ENCODE results near the gene GPR78.

Gene GPR78

DNA sequence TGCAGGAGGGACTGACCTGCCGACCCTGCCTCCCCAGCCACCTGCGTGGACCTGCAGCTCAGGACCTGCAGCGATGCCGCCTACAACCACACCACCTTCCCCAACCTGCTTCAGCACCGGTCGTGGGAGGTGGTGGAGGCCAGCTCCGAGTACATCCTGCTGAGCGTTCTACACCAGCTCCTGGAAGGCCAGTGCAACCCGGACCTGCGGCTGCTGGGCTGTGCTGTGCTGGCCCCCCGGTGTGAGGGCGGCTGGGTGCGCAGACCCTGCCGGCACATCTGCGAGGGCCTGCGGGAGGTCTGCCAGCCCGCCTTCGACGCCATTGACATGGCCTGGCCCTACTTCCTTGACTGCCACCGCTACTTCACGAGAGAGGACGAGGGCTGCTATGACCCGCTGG lies 20.9 kb downstream of the GPR78 start (continued):
- TF ChIP-seq, protein P1, sequence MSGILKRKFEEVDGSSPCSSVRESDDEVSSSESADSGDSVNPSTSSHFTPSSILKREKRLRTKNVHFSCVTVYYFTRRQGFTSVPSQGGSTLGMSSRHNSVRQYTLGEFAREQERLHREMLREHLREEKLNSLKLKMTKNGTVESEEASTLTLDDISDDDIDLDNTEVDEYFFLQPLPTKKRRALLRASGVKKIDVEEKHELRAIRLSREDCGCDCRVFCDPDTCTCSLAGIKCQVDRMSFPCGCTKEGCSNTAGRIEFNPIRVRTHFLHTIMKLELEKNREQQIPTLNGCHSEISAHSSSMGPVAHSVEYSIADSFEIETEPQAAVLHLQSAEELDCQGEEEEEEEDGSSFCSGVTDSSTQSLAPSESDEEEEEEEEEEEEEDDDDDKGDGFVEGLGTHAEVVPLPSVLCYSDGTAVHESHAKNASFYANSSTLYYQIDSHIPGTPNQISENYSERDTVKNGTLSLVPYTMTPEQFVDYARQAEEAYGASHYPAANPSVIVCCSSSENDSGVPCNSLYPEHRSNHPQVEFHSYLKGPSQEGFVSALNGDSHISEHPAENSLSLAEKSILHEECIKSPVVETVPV (CRISPR knock-in tag; IDR thresholded peaks at IDR 0.05) = no peak
- TF ChIP-seq TCF4 (CRISPR knock-in tag; IDR thresholded peaks at IDR 0.05; ENCODE audit: borderline replicate concordance) = no peak

DNA sequence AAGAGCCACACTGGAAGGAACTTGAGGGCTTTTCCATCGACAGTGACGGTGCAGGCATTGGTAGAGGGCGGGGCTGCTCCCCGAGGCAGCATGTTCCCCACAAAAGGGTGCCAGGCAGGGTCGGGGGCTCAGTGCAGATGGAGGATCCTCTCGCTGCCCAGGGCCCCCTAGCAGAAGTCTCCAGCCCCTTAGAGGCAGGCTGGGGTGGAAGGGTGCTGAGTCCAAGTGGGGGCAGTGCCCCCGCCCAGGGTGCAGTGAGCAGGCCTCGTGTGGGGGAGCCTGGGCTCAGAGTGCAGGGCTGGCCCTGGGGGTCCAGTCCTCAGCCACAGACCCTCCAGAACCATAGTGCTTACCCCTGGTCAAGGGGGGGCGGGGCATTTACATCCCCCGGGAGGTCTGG lies 21.4 kb downstream of the GPR78 start:
- ATAC-seq = no peak
- TF ChIP-seq, protein P2, sequence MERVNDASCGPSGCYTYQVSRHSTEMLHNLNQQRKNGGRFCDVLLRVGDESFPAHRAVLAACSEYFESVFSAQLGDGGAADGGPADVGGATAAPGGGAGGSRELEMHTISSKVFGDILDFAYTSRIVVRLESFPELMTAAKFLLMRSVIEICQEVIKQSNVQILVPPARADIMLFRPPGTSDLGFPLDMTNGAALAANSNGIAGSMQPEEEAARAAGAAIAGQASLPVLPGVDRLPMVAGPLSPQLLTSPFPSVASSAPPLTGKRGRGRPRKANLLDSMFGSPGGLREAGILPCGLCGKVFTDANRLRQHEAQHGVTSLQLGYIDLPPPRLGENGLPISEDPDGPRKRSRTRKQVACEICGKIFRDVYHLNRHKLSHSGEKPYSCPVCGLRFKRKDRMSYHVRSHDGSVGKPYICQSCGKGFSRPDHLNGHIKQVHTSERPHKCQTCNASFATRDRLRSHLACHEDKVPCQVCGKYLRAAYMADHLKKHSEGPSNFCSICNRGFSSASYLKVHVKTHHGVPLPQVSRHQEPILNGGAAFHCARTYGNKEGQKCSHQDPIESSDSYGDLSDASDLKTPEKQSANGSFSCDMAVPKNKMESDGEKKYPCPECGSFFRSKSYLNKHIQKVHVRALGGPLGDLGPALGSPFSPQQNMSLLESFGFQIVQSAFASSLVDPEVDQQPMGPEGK (CRISPR knock-in tag; IDR thresholded peaks at IDR 0.05; ENCODE audit: borderline replicate concordance) = no peak
- no peak for TF ChIP-seq ZFP3 (CRISPR knock-in tag; IDR thresholded peaks at IDR 0.05)
- no peak for TF ChIP-seq ZC3H10 (CRISPR knock-in tag; IDR thresholded peaks at IDR 0.05)
- TF ChIP-seq ESRRG (CRISPR knock-in tag; IDR thresholded peaks at IDR 0.05) = no peak
- TF ChIP-seq ZFP30 (CRISPR knock-in tag; IDR thresholded peaks at IDR 0.05) = no peak
- TF ChIP-seq ISL1 (CRISPR knock-in tag; IDR thresholded peaks at IDR 0.05) = no peak
- TF ChIP-seq GLIS3 (CRISPR knock-in tag; IDR thresholded peaks at IDR 0.05) = no peak
- TF ChIP-seq, protein P3, sequence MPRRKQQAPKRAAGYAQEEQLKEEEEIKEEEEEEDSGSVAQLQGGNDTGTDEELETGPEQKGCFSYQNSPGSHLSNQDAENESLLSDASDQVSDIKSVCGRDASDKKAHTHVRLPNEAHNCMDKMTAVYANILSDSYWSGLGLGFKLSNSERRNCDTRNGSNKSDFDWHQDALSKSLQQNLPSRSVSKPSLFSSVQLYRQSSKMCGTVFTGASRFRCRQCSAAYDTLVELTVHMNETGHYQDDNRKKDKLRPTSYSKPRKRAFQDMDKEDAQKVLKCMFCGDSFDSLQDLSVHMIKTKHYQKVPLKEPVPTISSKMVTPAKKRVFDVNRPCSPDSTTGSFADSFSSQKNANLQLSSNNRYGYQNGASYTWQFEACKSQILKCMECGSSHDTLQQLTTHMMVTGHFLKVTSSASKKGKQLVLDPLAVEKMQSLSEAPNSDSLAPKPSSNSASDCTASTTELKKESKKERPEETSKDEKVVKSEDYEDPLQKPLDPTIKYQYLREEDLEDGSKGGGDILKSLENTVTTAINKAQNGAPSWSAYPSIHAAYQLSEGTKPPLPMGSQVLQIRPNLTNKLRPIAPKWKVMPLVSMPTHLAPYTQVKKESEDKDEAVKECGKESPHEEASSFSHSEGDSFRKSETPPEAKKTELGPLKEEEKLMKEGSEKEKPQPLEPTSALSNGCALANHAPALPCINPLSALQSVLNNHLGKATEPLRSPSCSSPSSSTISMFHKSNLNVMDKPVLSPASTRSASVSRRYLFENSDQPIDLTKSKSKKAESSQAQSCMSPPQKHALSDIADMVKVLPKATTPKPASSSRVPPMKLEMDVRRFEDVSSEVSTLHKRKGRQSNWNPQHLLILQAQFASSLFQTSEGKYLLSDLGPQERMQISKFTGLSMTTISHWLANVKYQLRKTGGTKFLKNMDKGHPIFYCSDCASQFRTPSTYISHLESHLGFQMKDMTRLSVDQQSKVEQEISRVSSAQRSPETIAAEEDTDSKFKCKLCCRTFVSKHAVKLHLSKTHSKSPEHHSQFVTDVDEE (CRISPR knock-in tag; IDR thresholded peaks at IDR 0.05) = no peak
- TF ChIP-seq ZNF70 (CRISPR knock-in tag; IDR thresholded peaks at IDR 0.05) = no peak
- TF ChIP-seq, protein P4, sequence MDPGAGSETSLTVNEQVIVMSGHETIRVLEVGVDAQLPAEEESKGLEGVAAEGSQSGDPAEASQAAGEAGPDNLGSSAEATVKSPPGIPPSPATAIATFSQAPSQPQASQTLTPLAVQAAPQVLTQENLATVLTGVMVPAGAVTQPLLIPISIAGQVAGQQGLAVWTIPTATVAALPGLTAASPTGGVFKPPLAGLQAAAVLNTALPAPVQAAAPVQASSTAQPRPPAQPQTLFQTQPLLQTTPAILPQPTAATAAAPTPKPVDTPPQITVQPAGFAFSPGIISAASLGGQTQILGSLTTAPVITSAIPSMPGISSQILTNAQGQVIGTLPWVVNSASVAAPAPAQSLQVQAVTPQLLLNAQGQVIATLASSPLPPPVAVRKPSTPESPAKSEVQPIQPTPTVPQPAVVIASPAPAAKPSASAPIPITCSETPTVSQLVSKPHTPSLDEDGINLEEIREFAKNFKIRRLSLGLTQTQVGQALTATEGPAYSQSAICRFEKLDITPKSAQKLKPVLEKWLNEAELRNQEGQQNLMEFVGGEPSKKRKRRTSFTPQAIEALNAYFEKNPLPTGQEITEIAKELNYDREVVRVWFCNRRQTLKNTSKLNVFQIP (CRISPR knock-in tag; IDR thresholded peaks at IDR 0.05; ENCODE audit: borderline replicate concordance, low read depth) = no peak
- TF ChIP-seq, protein P1 (CRISPR knock-in tag; IDR thresholded peaks at IDR 0.05) = no peak
- TF ChIP-seq TCF4 (CRISPR knock-in tag; IDR thresholded peaks at IDR 0.05; ENCODE audit: borderline replicate concordance) = no peak
- no peak for TF ChIP-seq TOX (CRISPR knock-in tag; IDR thresholded peaks at IDR 0.05; ENCODE audit: borderline replicate concordance)
- no peak for TF ChIP-seq RARB (CRISPR knock-in tag; IDR thresholded peaks at IDR 0.05)
- no peak for TF ChIP-seq ZNF8 (CRISPR knock-in tag; IDR thresholded peaks at IDR 0.05)

DNA sequence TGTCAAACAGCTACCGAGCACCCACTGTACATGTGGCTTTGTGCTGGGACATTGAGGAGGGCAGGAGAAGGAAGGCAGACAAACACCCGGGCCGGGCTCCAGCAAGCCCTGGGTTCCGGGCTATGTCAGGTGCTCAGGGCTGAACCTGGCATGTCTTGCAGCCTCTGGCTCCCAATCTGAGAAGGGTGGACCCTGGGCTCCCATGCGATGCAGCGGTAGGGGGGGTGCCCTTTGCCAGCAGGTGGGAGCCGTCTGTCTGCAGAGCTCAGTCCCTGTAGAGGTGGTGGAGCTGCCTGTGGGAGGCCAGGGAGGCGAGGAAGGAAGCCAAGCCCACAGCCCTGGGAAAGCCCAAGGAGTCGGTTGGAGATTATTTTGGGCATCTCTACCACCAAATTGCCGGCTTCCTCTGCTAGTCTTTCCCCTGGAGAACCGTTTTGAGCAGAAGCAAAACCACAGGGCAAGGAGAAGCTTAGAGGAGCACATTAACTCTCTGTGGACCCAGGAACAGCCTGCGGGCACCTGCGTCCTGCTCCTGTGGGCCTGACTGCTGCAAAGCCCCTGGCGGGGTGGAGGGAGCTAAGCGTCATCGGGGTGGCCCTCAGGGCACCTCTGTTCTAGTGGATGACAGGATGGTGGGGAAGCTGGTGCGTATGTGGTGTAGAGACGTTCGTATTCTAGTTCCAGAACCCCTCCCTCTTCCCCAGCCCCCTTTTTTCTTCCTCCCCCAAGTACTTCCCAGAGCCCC lies 22.7 kb downstream of the GPR78 start:
- TF ChIP-seq ZFP30 (CRISPR knock-in tag; IDR thresholded peaks at IDR 0.05) = no peak
- no peak for ATAC-seq

DNA sequence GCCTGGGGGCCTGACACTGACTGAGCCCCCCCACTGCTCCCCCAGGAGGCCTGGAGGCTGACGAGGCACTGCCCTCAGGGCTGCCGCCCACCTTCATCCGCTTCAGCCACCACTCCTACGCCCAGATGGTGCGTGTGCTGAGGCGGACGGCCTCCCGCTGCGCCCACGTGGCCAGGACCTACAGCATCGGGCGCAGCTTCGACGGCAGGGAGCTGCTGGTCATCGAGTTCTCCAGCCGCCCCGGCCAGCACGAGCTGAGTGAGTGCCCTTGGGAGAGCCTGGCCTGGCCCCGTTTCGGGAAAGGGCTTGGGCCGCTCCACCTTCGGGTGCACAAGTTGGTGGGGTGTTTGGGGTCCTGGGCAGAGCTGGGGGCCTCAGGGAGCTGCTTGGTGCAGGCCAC lies 23.7 kb downstream of the GPR78 start:
- ATAC-seq = no peak
- no peak for TF ChIP-seq CSDC2 (CRISPR knock-in tag; IDR thresholded peaks at IDR 0.05)
- TF ChIP-seq ZNF70 (CRISPR knock-in tag; IDR thresholded peaks at IDR 0.05) = no peak
- no peak for TF ChIP-seq ESRRG (CRISPR knock-in tag; IDR thresholded peaks at IDR 0.05)
- TF ChIP-seq BACH2 (CRISPR knock-in tag; IDR thresholded peaks at IDR 0.05; ENCODE audit: borderline replicate concordance) = no peak
- TF ChIP-seq, protein P5, sequence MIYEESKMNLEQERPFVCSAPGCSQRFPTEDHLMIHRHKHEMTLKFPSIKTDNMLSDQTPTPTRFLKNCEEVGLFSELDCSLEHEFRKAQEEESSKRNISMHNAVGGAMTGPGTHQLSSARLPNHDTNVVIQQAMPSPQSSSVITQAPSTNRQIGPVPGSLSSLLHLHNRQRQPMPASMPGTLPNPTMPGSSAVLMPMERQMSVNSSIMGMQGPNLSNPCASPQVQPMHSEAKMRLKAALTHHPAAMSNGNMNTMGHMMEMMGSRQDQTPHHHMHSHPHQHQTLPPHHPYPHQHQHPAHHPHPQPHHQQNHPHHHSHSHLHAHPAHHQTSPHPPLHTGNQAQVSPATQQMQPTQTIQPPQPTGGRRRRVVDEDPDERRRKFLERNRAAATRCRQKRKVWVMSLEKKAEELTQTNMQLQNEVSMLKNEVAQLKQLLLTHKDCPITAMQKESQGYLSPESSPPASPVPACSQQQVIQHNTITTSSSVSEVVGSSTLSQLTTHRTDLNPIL (CRISPR knock-in tag; IDR thresholded peaks at IDR 0.05; ENCODE audit: low read depth) = no peak
- no peak for TF ChIP-seq GLIS3 (CRISPR knock-in tag; IDR thresholded peaks at IDR 0.05)
- TF ChIP-seq ZNF8 (CRISPR knock-in tag; IDR thresholded peaks at IDR 0.05) = no peak
- no peak for TF ChIP-seq ZFP3 (CRISPR knock-in tag; IDR thresholded peaks at IDR 0.05)
- no peak for TF ChIP-seq OSR1 (CRISPR knock-in tag; IDR thresholded peaks at IDR 0.05)
- TF ChIP-seq ZNF565 (CRISPR knock-in tag; conservative IDR thresholded peaks at IDR 0.05; ENCODE audit: low read depth) = no peak
- TF ChIP-seq, protein P3 (CRISPR knock-in tag; IDR thresholded peaks at IDR 0.05) = no peak
- TF ChIP-seq TOX (CRISPR knock-in tag; IDR thresholded peaks at IDR 0.05; ENCODE audit: borderline replicate concordance) = no peak
- TF ChIP-seq SNAI2 (CRISPR knock-in tag; IDR thresholded peaks at IDR 0.05) = no peak
- TF ChIP-seq ARNTL (CRISPR knock-in tag; IDR thresholded peaks at IDR 0.05; ENCODE audit: borderline replicate concordance, low read depth) = no peak
- TF ChIP-seq TCF4 (CRISPR knock-in tag; IDR thresholded peaks at IDR 0.05; ENCODE audit: borderline replicate concordance) = no peak
